Measurements from ENCODE around the gene CGB1.
"Not testable (repeated sequence)": the region's sequence is repeated elsewhere in the genome, so short reads cannot be mapped to it uniquely, and the experiment has no call there.

DNA sequence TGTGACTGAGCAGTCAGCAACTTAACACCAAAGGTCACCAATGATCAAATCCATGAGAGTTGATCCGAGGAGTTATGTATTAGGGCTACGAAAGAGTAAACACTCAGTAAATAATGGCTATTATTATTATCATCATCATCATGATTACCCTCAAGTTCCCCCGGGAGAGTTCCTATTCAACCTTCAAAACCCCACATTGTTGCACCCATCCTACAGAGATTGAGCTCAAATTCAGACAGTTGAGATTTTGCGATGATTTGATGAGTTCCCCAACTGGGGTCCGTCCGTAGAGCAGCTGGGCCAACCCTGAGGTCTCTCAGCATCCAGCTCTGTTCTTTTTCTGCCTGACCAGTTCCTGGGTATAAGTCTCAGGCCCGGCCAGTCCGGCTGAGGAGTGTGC, 1.4 kb upstream of the CGB1 start:
- TF ChIP-seq, protein P1, sequence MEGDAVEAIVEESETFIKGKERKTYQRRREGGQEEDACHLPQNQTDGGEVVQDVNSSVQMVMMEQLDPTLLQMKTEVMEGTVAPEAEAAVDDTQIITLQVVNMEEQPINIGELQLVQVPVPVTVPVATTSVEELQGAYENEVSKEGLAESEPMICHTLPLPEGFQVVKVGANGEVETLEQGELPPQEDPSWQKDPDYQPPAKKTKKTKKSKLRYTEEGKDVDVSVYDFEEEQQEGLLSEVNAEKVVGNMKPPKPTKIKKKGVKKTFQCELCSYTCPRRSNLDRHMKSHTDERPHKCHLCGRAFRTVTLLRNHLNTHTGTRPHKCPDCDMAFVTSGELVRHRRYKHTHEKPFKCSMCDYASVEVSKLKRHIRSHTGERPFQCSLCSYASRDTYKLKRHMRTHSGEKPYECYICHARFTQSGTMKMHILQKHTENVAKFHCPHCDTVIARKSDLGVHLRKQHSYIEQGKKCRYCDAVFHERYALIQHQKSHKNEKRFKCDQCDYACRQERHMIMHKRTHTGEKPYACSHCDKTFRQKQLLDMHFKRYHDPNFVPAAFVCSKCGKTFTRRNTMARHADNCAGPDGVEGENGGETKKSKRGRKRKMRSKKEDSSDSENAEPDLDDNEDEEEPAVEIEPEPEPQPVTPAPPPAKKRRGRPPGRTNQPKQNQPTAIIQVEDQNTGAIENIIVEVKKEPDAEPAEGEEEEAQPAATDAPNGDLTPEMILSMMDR (IDR thresholded peaks at IDR 0.05): not testable (repeated sequence)
- TF ChIP-seq POLR2A, POLR2AphosphoS5 (IDR thresholded peaks at IDR 0.05): not testable (repeated sequence)

Data from prostate gland (tissue), 2 donors.